ENCODE results near the gene RASGRP2. TPM values are rescaled to one million over a fixed set of nuclear protein-coding genes. Genes with fewer than 3 reads are reported as not detected.

RASGRP2 gene
- total RNA-seq, 1 experiment from 2014 or later = not detected

DNA sequence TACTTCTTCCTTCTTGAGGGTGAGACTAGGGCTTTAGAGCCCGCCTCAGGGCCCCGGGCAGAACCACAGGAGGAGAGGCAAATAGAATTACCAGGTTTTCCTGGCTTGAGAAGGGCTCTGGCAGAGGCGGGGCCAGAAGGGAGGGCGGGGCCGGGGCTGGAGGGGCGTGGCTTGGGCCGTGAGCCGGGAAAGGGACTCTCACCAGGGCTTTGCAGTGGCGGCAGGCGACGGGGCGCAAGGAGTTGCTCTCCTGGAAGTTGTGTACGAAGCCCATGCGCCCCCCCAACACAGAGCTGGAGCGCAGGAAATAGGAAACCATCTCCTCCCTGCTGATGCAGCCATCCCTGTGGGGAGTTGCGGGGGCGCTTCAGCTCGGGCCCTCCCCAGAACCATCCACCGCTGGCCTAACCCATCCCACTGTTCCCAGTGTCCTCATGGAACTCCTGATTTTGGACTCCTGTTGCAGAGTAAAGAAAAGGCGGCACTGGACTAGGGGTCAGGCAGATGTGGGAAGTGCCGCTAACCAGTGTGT lies 14.0 kb downstream of the RASGRP2 start:
- ATAC-seq = no peak
- Histone ChIP-seq H3K9ac (ENCODE audit: low read length) (no peak overlapping the region), H3K27me3 (ENCODE audit: low read length) (peaks cover 2% of the 10 kb centered on the region; the same call in 1 of the 2 replicates), H3F3A (ENCODE audit: low read length, unreplicated experiment) (no peaks in the 10 kb centered on the region), H3K4me3 (ENCODE audit: low read length) (no peak overlapping the region), H3K9me3 (ENCODE audit: low read length) (no peaks in the 10 kb centered on the region), H3K4me2 (ENCODE audit: low read length) (no peak overlapping the region), H2AFZ (ENCODE audit: low read length) (no peak overlapping the region), H3K9me2 (replicated peaks; ENCODE audit: low read length) (no peaks in the 10 kb centered on the region), H3K79me2 (ENCODE audit: low read length) (no peaks in the 10 kb centered on the region), H3K36me3 (ENCODE audit: low read depth, low read length) (no peaks in the 10 kb centered on the region), H3K4me1 (ENCODE audit: insufficient read depth, low read length) (no peaks in the 10 kb centered on the region), H4K20me1 (ENCODE audit: low read length) (no peaks in the 10 kb centered on the region), H3K27ac (ENCODE audit: low read length) (no peak overlapping the region)
- ChIA-PET CTCF (no interaction called here), POLR2A (ENCODE audit: unreplicated experiment) (no interaction called here)
- BruUV-seq (replicated peaks) = no TSS peak
- TF ChIP-seq, protein P1, sequence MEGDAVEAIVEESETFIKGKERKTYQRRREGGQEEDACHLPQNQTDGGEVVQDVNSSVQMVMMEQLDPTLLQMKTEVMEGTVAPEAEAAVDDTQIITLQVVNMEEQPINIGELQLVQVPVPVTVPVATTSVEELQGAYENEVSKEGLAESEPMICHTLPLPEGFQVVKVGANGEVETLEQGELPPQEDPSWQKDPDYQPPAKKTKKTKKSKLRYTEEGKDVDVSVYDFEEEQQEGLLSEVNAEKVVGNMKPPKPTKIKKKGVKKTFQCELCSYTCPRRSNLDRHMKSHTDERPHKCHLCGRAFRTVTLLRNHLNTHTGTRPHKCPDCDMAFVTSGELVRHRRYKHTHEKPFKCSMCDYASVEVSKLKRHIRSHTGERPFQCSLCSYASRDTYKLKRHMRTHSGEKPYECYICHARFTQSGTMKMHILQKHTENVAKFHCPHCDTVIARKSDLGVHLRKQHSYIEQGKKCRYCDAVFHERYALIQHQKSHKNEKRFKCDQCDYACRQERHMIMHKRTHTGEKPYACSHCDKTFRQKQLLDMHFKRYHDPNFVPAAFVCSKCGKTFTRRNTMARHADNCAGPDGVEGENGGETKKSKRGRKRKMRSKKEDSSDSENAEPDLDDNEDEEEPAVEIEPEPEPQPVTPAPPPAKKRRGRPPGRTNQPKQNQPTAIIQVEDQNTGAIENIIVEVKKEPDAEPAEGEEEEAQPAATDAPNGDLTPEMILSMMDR (conservative IDR thresholded peaks at IDR 0.05; ENCODE audit: low read depth, low read length) = no peak
- TF ChIP-seq EZH2 (IDR thresholded peaks at IDR 0.05; ENCODE audit: low read length, unreplicated experiment) (no peak), EZH2phosphoT487 (IDR thresholded peaks at IDR 0.05; ENCODE audit: borderline replicate concordance, low read length) (no peak)
- peak; percentile 19 for DNase-seq
- intact Hi-C loops (cut with micrococcal nuclease) = no loop called here

DNA sequence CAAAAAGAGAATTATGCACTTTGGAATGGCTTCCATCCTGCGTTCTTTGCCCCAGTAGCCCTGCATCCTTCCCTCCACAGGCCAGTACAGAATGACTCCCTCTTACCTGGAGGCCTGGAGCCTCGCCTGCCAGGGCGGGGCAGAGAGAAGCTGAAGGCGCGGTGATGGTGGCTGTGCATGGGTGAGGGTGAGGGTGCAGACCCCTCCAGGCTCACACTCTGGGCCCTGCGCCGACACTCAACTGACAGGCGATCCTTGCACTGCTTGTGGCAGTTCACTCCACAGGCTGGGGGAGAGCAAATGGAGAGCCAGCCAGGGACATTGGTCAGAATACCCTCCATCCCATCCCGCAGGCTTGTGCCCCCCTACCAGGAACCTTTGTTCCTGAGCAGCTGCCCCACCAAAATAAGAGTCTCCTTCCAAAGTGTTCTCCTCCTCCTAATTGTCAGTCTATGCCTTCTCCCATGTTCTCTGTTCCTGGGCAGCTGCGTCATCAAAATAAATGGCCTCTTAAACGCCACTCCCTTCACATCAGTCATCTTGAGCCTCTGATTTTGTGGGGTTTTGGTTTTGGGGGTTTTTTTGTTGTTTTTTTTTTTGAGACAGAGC lies 15.1 kb downstream of the RASGRP2 start:
- POLR2A ChIA-PET (ENCODE audit: unreplicated experiment) = no interaction called here

More for the DNA sequence above, 15.1 kb downstream of the RASGRP2 start:
- no peak overlapping the region for H3K4me3 ChIP-seq (ENCODE audit: low read length)
- ATAC-seq (no peak), DNase-seq (no peak)
- H4K20me1 ChIP-seq (ENCODE audit: low read length) = no peaks in the 10 kb centered on the region
- H2AFZ ChIP-seq (ENCODE audit: low read length) = no peak overlapping the region
- intact Hi-C loops (cut with micrococcal nuclease) = no loop called here
- no peaks in the 10 kb centered on the region for H3K79me2 ChIP-seq (ENCODE audit: low read length)
- H3K27ac ChIP-seq (ENCODE audit: low read length) = no peak overlapping the region
- no peaks in the 10 kb centered on the region for H3K9me2 ChIP-seq (replicated peaks; ENCODE audit: low read length)
- TF ChIP-seq, protein P1 (conservative IDR thresholded peaks at IDR 0.05; ENCODE audit: low read depth, low read length) = no peak
- no peak for TF ChIP-seq EZH2 (IDR thresholded peaks at IDR 0.05; ENCODE audit: low read length, unreplicated experiment)
- no peak for TF ChIP-seq EZH2phosphoT487 (IDR thresholded peaks at IDR 0.05; ENCODE audit: borderline replicate concordance, low read length)
- H3K9me3 ChIP-seq (ENCODE audit: low read length) = no peaks in the 10 kb centered on the region
- H3K27me3 ChIP-seq (ENCODE audit: low read length) = peaks cover 2% of the 10 kb centered on the region; the same call in 1 of the 2 replicates
- no TSS peak for BruUV-seq (replicated peaks)
- H3K4me2 ChIP-seq (ENCODE audit: low read length) = no peak overlapping the region
- H3K36me3 ChIP-seq (ENCODE audit: low read depth, low read length) = no peaks in the 10 kb centered on the region
- H3K9ac ChIP-seq (ENCODE audit: low read length) = no peak overlapping the region
- no peaks in the 10 kb centered on the region for H3K4me1 ChIP-seq (ENCODE audit: insufficient read depth, low read length)
- H3F3A ChIP-seq (ENCODE audit: low read length, unreplicated experiment) = no peaks in the 10 kb centered on the region
- CTCF ChIA-PET = no interaction called here

Measured in PC-3 (cell line).